K562 (cell line): Measurements from ENCODE around the gene MND1. TPM values are rescaled to one million over a fixed set of nuclear protein-coding genes. Genes with fewer than 3 reads are reported as not detected.

Experiments used
- ARID3B ChIP-seq: fragments of 250-450 bp; sonication (Bioruptor Pico); IDR thresholded peaks from 2 replicates; pipeline ENCODE4 v1.4.0; 2020; ENCODE audit warnings: borderline replicate concordance
- CXXC5 ChIP-seq: fragments of 250-450 bp; sonication (Bioruptor Pico); IDR thresholded peaks from 2 replicates; pipeline ENCODE4 v1.8.0; 2022; ENCODE audit warnings: inconsistent platforms, mild to moderate bottlenecking, moderate library complexity
- E2F5 ChIP-seq: sonication (generic); formaldehyde crosslinking; IDR thresholded peaks from 2 replicates; pipeline ENCODE4 v1.8.0; 2022; ENCODE audit warnings: mild to moderate bottlenecking, missing genetic modification reagents
- ELF1 ChIP-seq: fragments of 200-800 bp; sonication (Bioruptor generic); IDR thresholded peaks from 2 replicates; pipeline ENCODE4 v1.6.1; 2016; ENCODE audit warnings: missing genetic modification characterization, missing compliant biosample characterization
- EP300 ChIP-seq: IDR thresholded peaks from 2 replicates; pipeline ENCODE4 v1.6.1; 2012; ENCODE audit warnings: low read length, improper control_type of control experiment
- FOXM1 ChIP-seq, 2 experiments: fragments of 450-650 bp in 1 of 2; sonication (generic) in 1 of 2; formaldehyde crosslinking in 1 of 2; IDR thresholded peaks; 2 replicates each; pipeline versions ENCODE4 v1.6.1 to v1.9.0; 2017 to 2022; ENCODE audit warnings: low read depth in 2 of 2, mild to moderate bottlenecking in 2 of 2, missing genetic modification reagents in 1 of 2, moderate library complexity in 1 of 2
- GABPB1 ChIP-seq: sonication (generic); formaldehyde crosslinking; IDR thresholded peaks from 2 replicates; pipeline ENCODE4 v1.8.0; 2022; ENCODE audit warnings: mild to moderate bottlenecking, missing genetic modification reagents
- GMEB1 ChIP-seq: fragments of 250-450 bp; sonication (Bioruptor Pico); IDR thresholded peaks from 2 replicates; pipeline ENCODE4 v1.4.0; 2020; ENCODE audit warnings: mild to moderate bottlenecking
- HES1 ChIP-seq: fragments of 450-650 bp; IDR thresholded peaks from 2 replicates; pipeline ENCODE4 v1.6.1; 2016; ENCODE audit warnings: low read depth, mild to moderate bottlenecking, moderate library complexity
- HNRNPL ChIP-seq: fragments of 200-400 bp; formaldehyde crosslinking; IDR thresholded peaks from 2 replicates; pipeline ENCODE4 v1.6.1; 2017; ENCODE audit warnings: low read depth, mild to moderate bottlenecking, low read length
- MNT ChIP-seq, 2 experiments: fragments of 450-650 bp; conservative IDR thresholded peaks; 2 replicates each; pipeline ENCODE4 v1.6.1; 2017; ENCODE audit warnings: mild to moderate bottlenecking in 2 of 2, moderate library complexity in 2 of 2
- POLR2AphosphoS5 ChIP-seq: IDR thresholded peaks from 2 replicates; pipeline ENCODE4 v1.6.1; 2011; ENCODE audit warnings: mild to moderate bottlenecking, low read depth, low read length, moderate library complexity; ENCODE audit not compliant: control insufficient read depth, insufficient read depth
- PRPF4 ChIP-seq: fragments of 200-400 bp; formaldehyde crosslinking; IDR thresholded peaks from one replicate; pipeline ENCODE4 v1.6.1; 2017; ENCODE audit warnings: low read length, low read depth, mild to moderate bottlenecking; ENCODE audit not compliant: insufficient read depth, poor library complexity, severe bottlenecking
- RAD21 ChIP-seq, 2 experiments: fragments of 250-450 bp in 1 of 2; fragments of 450-650 bp in 1 of 2; sonication (Bioruptor Pico) in 1 of 2; formaldehyde crosslinking in 1 of 2; IDR thresholded peaks in 1 of 2; conservative IDR thresholded peaks in 1 of 2; 2 replicates each; pipeline versions ENCODE4 v1.4.0 to v1.8.0; 2020 to 2022; ENCODE audit warnings: mild to moderate bottlenecking in 2 of 2, moderate library complexity in 1 of 2
- RBFOX2 ChIP-seq: fragments of 200-400 bp; formaldehyde crosslinking; IDR thresholded peaks from 2 replicates; pipeline ENCODE4 v1.6.1; 2017; ENCODE audit warnings: low read depth, mild to moderate bottlenecking, low read length, moderate library complexity
- RBM34 ChIP-seq: fragments of 200-400 bp; formaldehyde crosslinking; IDR thresholded peaks from 2 replicates; pipeline ENCODE4 v1.6.1; 2018; ENCODE audit warnings: low read length, borderline replicate concordance; ENCODE audit not compliant: insufficient read depth
- SP2 ChIP-seq: IDR thresholded peaks from 2 replicates; pipeline ENCODE4 v1.6.1; 2011; ENCODE audit warnings: mild to moderate bottlenecking, low read depth, low read length, moderate library complexity; ENCODE audit not compliant: poor library complexity, severe bottlenecking; ENCODE audit errors: extremely low read depth
- TAF15 ChIP-seq: fragments of 200-400 bp; formaldehyde crosslinking; IDR thresholded peaks from 2 replicates; pipeline ENCODE4 v1.6.1; 2017; ENCODE audit warnings: mild to moderate bottlenecking, low read depth, low read length, moderate library complexity
- polyA plus RNA-seq, 8 experiments: library from polyadenylated mRNA; depleted of rRNA in 4 of 8; stranded (reverse) in 5 of 8; unstranded in 3 of 8; fragments of >200 nt; fragmentation: Nextera tagmentation in 2 of 8; fragmentation: Illumina TruSeq in 1 of 8; extraction: Ambion mirVana in 2 of 8; extraction: Trizol in 1 of 8; gene quantifications; 2 replicates each; pipeline versions ENCODE4 v1.2.1 to v1.2.3, GENCODE V29; 2011 to 2014; ENCODE audit warnings: inconsistent platforms in 1 of 8, missing spikeins in 1 of 8
- total RNA-seq, 7 experiments: library from RNA; depleted of rRNA in 6 of 7; stranded (reverse); fragments of >200 nt in 6 of 7; fragmentation: Illumina TruSeq in 2 of 7; extraction: Trizol in 2 of 7; gene quantifications; 2 replicates each; pipeline versions ENCODE4 v1.2.1 to v1.2.3, GENCODE V29; 2011 to 2021; ENCODE audit warnings: low replicate concordance in 1 of 7

MND1 gene
- total and polyA plus RNA-seq, 9 of the 15 experiments (the other 6 are each of a cell fraction or from before 2014, with no cell fraction given), result 35.3 to 94.1 (median 59.9) TPM

GRCh38 chr4:153344131-153345011 is at the start of gene MND1 (continued):
- TF ChIP-seq RBM34 (0 out of 2 replicates have a peak, but pooled peaks have one; percentile 35), MNT (conservative IDR thresholded peaks at IDR 0.05) (peak in 1 of 2 experiments; percentile 74; a peak in 2 of 4 replicates), GMEB1 (CRISPR knock-in tag) (peak; percentile 61), HES1 (no peak), ARID3B (CRISPR knock-in tag) (no peak), SP2 (no peak), FOXM1 (IDR thresholded peaks at IDR 0.05; ENCODE audit: low read depth) (no peak), FOXM1 (CRISPR knock-in tag; IDR thresholded peaks at IDR 0.05; ENCODE audit: low read depth) (0 out of 2 replicates have a peak, but pooled peaks have one; percentile 62), HNRNPL (peak; percentile 66; the same call in 1 of the 2 replicates), ELF1 (tag) (0 out of 2 replicates have a peak, but pooled peaks have one; percentile 12), EP300 (no peak), POLR2AphosphoS5 (peak; percentile 88), GABPB1 (CRISPR knock-in tag) (peak; percentile 73), PRPF4 (peak; percentile 49), CXXC5 (CRISPR knock-in tag) (peak; percentile 92), TAF15 (no peak), RAD21 (CRISPR knock-in tag; conservative IDR thresholded peaks at IDR 0.05 in 1 of 2, IDR thresholded peaks at IDR 0.05 in 1 of 2) (peak; percentile 69 to 71), E2F5 (CRISPR knock-in tag) (0 out of 2 replicates have a peak, but pooled peaks have one; percentile 76), RBFOX2 (peak; percentile 99)
